ENCODE data around the gene NFIA. TPM values are rescaled to one million over a fixed set of nuclear protein-coding genes. Genes with fewer than 3 reads are reported as not detected.

Gene NFIA
- polyA plus RNA-seq, 3 donors: 1.4 to 5.3 (median 2.4) TPM

- H3K4me3 ChIP-seq (replicated peaks in 1 of 3; ENCODE audit: low read depth in 2 of 3, low read length in 3 of 3): no peak overlapping the region
- no peak overlapping the region for H2AFZ ChIP-seq (ENCODE audit: insufficient read depth, low read depth, low read length, poor library complexity, severe bottlenecking)
- no peak overlapping the region for H3K4me3 Mint-ChIP-seq
- H3K79me2 ChIP-seq (ENCODE audit: insufficient read depth, low read length): no peaks in the 10 kb centered on the region
- intact Hi-C loops (cut with micrococcal nuclease): no loop called here
- H3K4me1 Mint-ChIP-seq: peaks cover 2% of the 10 kb centered on the region
- H4K20me1 ChIP-seq (ENCODE audit: insufficient read depth, low read length): no peaks in the 10 kb centered on the region
- no peak for TF ChIP-seq CTCF (IDR thresholded peaks at IDR 0.05)
- peaks cover 0 to 3% (median 0%) of the 10 kb centered on the region in 7 donors for H3K9me3 Mint-ChIP-seq
- H3K4me1 ChIP-seq (ENCODE audit: control insufficient read depth in 1 of 2, insufficient read depth in 2 of 2, low read length in 2 of 2): no peaks in the 10 kb centered on the region
- 84% methylated on average over 6 of the region's 7 CpGs for WGBS (ENCODE audit: insufficient coverage)
- H3K9me3 ChIP-seq (replicated peaks in 1 of 2; ENCODE audit: control insufficient read depth in 1 of 2, insufficient read depth in 1 of 2, low read length in 2 of 2): no peaks in the 10 kb centered on the region
- no peaks in the 10 kb centered on the region for H3K27me3 ChIP-seq (ENCODE audit: control insufficient read depth in 2 of 2, insufficient read depth in 2 of 2, low read length in 2 of 2)
- H3K9ac ChIP-seq (ENCODE audit: insufficient read depth, low read length, poor library complexity, severe bottlenecking): no peak overlapping the region
- peaks cover 5 to 17% of the 10 kb centered on the region in 2 donors for H3K36me3 Mint-ChIP-seq
- H3K27me3 Mint-ChIP-seq (ENCODE audit: low read depth in 3 of 3): peaks cover 0 to 2% (median 1%) of the 10 kb centered on the region in 3 donors
- H3K4me2 ChIP-seq (replicated peaks; ENCODE audit: extremely low read depth, low read length, poor library complexity, severe bottlenecking): no peak overlapping the region
- no peak overlapping the region for H3K27ac Mint-ChIP-seq
- DNase-seq: no peak
- H3K27ac ChIP-seq (ENCODE audit: low read depth in 1 of 2, low read length in 2 of 2): no peak overlapping the region
- no peaks in the 10 kb centered on the region for H3K36me3 ChIP-seq (replicated peaks in 1 of 2; ENCODE audit: control insufficient read depth in 1 of 2, insufficient read depth in 2 of 2, low read length in 2 of 2)
Measured at GRCh38 chr1:61316493-61316892, 234.1 kb downstream of the NFIA start.

- H3K4me2 ChIP-seq (replicated peaks; ENCODE audit: extremely low read depth, low read length, poor library complexity, severe bottlenecking): no peak overlapping the region
- DNase-seq: no peak
Measured at GRCh38 chr1:61318319-61319125, 236.2 kb downstream of the NFIA start.

More at GRCh38 chr1:61318319-61319125, 236.2 kb downstream of the NFIA start:
- Mint-ChIP-seq H3K36me3 (peaks cover 3 to 11% of the 10 kb centered on the region in 2 donors), H3K27ac (no peak overlapping the region), H3K27me3 (ENCODE audit: low read depth in 3 of 3) (peaks cover 0 to 2% (median 1%) of the 10 kb centered on the region in 3 donors), H3K4me3 (no peak overlapping the region), H3K4me1 (peaks cover 2% of the 10 kb centered on the region), H3K9me3 (no peaks in the 10 kb centered on the region)
- H3K4me1 ChIP-seq (ENCODE audit: control insufficient read depth in 1 of 2, insufficient read depth in 2 of 2, low read length in 2 of 2): no peaks in the 10 kb centered on the region
- intact Hi-C loops (cut with micrococcal nuclease): no loop called here
- no peaks in the 10 kb centered on the region for H3K27me3 ChIP-seq (ENCODE audit: control insufficient read depth in 2 of 2, insufficient read depth in 2 of 2, low read length in 2 of 2)
- 90% methylated on average over 2 of the region's 8 CpGs for WGBS (ENCODE audit: insufficient coverage)
- TF ChIP-seq CTCF (IDR thresholded peaks at IDR 0.05): no peak
- H4K20me1 ChIP-seq (ENCODE audit: insufficient read depth, low read length): no peaks in the 10 kb centered on the region
- no peak overlapping the region for H3K27ac ChIP-seq (ENCODE audit: low read depth in 1 of 2, low read length in 2 of 2)
- H3K4me3 ChIP-seq (replicated peaks in 1 of 3; ENCODE audit: low read depth in 2 of 3, low read length in 3 of 3): no peak overlapping the region
- no peaks in the 10 kb centered on the region for H3K79me2 ChIP-seq (ENCODE audit: insufficient read depth, low read length)
- no peak overlapping the region for H3K9ac ChIP-seq (ENCODE audit: insufficient read depth, low read length, poor library complexity, severe bottlenecking)
- H2AFZ ChIP-seq (ENCODE audit: insufficient read depth, low read depth, low read length, poor library complexity, severe bottlenecking): no peak overlapping the region
- no peaks in the 10 kb centered on the region for H3K36me3 ChIP-seq (replicated peaks in 1 of 2; ENCODE audit: control insufficient read depth in 1 of 2, insufficient read depth in 2 of 2, low read length in 2 of 2)
- no peaks in the 10 kb centered on the region for H3K9me3 ChIP-seq (replicated peaks in 1 of 2; ENCODE audit: control insufficient read depth in 1 of 2, insufficient read depth in 1 of 2, low read length in 2 of 2)
